K562 treated with DMSO at 1 percent for 4 hours (cell line): ENCODE measurements around the gene CD83. TPM values are rescaled to one million over a fixed set of nuclear protein-coding genes. Genes with fewer than 3 reads are reported as not detected.

Experiments used
- total RNA-seq: library from RNA; unstranded; fragments of 300-600 nt; gene quantifications from 2 replicates; pipeline ENCODE4 v1.2.3, GENCODE V29; 2022; ENCODE audit not compliant: insufficient read depth

Gene CD83
- 2.0 and 3.8 TPM in 2 replicates for total RNA-seq

GRCh38 chr6:14117158-14118090 lies at the start of gene CD83:
TSS of gene CD83 (plus strand) at chr6:14117772. CDS start at chr6:14117812, 40 bp downstream.

Other genes with a start within 250 kb of the CD83 start
- gene RNF182, start 192.8 kb upstream of the CD83 start, total RNA-seq = 6.1 and 10.7 TPM in 2 replicates